Activated CD4-positive, alpha-beta T cell treated with anti-CD3 and anti-CD28 coated beads, Interleukin-2, amount 10 ng/mL, durations not matched to agents 24 days and 14 days (primary cell): Measurements from ENCODE around the gene MLLT10. TPM values are rescaled to one million over a fixed set of nuclear protein-coding genes. Genes with fewer than 3 reads are reported as not detected.
"Not testable (repeated sequence)": the region's sequence is repeated elsewhere in the genome, so short reads cannot be mapped to it uniquely, and the experiment has no call there.

Source experiments
- DNase-seq: peaks from one replicate; pipeline ENCODE4 v3.0.0; 2022
- H3K27ac Mint-ChIP-seq: one replicate; pipeline ENCODE4 v1.8.0; 2022; ENCODE audit warnings: mild to moderate bottlenecking, mixed read lengths
- H3K27me3 Mint-ChIP-seq: one replicate; pipeline ENCODE4 v1.8.0; 2022; ENCODE audit warnings: mixed read lengths
- H3K36me3 Mint-ChIP-seq: one replicate; pipeline ENCODE4 v1.8.0; 2022; ENCODE audit warnings: low read depth, mild to moderate bottlenecking, mixed read lengths
- H3K4me1 Mint-ChIP-seq: one replicate; pipeline ENCODE4 v1.8.0; 2021; ENCODE audit warnings: mixed read lengths
- H3K4me3 Mint-ChIP-seq: one replicate; pipeline ENCODE4 v1.8.0; 2022; ENCODE audit warnings: mild to moderate bottlenecking, moderate library complexity, mixed read lengths
- H3K9me3 Mint-ChIP-seq: one replicate; pipeline ENCODE4 v1.8.0; 2021; ENCODE audit warnings: mixed read lengths
- intact Hi-C: fragments of 100-400 bp; cut with micrococcal nuclease; formaldehyde crosslinking; loops from one replicate; pipeline ENCODE4 v1.15.1; 2023
- total RNA-seq: library from RNA; stranded (reverse); gene quantifications from 2 replicates; pipeline ENCODE4 v1.2.3, GENCODE V29; 2022

Gene MLLT10
- total RNA-seq, 1 donor from 2014 or later = 42.0 TPM

DNA sequence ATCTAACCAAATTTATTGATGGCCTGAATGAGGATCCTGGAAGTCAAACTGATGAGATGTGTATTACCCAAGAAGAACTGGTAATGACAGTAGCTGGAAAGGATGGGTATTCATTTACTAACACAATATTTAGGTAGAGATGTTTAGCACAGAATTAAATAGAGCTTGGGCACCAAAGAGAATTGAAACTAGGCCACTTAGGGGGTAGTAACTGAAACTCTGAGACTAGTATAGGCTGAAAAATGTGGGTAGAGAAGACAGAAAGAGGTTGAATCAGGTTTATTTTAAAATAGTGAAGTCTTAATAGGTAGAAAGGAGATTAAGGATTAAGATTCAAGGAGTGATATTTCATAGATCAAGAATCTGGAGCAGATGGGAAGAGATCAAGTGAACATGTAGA lies 155.8 kb downstream of the MLLT10 start:
- H3K9me3 Mint-ChIP-seq = no peaks in the 10 kb centered on the region
- H3K4me1 Mint-ChIP-seq = peaks cover 5% of the 10 kb centered on the region
- DNase-seq = no peak
- no peak overlapping the region for H3K4me3 Mint-ChIP-seq
- peaks cover 25% of the 10 kb centered on the region for H3K36me3 Mint-ChIP-seq
- intact Hi-C loops = no loop called here
- H3K27me3 Mint-ChIP-seq = no peaks in the 10 kb centered on the region
- H3K27ac Mint-ChIP-seq = no peak overlapping the region

DNA sequence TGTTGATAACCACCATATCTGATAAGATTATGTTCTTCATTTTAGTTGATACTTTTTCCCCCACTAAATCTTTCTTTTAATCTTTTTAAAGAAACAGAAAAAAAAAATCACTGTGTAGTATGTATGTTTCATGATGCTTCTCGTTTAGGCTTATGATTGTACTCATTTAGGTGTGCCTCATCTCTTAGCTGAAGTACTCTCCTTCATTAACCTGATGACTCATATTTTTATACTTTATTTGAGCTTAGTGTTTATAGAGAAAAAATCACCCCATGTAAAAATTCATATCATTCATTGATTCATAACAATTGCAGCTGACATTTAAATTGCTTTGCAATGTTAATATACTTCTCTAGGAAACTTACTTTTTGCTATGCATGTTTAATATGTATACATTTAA lies 158.9 kb downstream of the MLLT10 start:
- DNase-seq = no peak
- intact Hi-C loops = no loop called here
- no peak overlapping the region for H3K27ac Mint-ChIP-seq
- H3K36me3 Mint-ChIP-seq = peaks cover 30% of the 10 kb centered on the region
- H3K27me3 Mint-ChIP-seq = no peaks in the 10 kb centered on the region
- H3K4me1 Mint-ChIP-seq = peaks cover 8% of the 10 kb centered on the region
- H3K4me3 Mint-ChIP-seq = no peak overlapping the region
- H3K9me3 Mint-ChIP-seq = peaks cover under 1% of the 10 kb centered on the region

DNA sequence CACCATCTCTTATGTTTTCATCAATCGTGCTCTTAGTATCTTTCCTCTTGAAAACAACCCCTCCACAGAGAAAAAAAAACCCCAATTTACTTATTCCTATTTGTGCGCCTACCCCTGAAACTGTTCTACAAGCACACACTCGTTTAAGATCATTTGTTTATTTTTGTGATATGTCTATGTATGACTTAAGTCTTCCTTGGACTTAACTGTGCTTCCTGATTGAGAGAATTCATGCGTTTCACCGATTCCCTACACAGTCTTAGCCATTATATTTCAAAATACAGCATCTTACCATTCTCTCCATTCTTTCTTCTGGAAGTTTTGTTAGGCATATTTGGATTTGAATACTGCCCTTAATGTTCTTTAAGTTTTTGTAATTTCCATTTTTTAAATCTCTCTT lies 159.4 kb downstream of the MLLT10 start:
- H3K36me3 Mint-ChIP-seq = peaks cover 32% of the 10 kb centered on the region
- H3K9me3 Mint-ChIP-seq = peaks cover 5% of the 10 kb centered on the region
- no peak overlapping the region for H3K27ac Mint-ChIP-seq
- no peaks in the 10 kb centered on the region for H3K27me3 Mint-ChIP-seq
- H3K4me1 Mint-ChIP-seq = peaks cover 8% of the 10 kb centered on the region
- intact Hi-C loops = no loop called here
- no peak for DNase-seq
- no peak overlapping the region for H3K4me3 Mint-ChIP-seq

DNA sequence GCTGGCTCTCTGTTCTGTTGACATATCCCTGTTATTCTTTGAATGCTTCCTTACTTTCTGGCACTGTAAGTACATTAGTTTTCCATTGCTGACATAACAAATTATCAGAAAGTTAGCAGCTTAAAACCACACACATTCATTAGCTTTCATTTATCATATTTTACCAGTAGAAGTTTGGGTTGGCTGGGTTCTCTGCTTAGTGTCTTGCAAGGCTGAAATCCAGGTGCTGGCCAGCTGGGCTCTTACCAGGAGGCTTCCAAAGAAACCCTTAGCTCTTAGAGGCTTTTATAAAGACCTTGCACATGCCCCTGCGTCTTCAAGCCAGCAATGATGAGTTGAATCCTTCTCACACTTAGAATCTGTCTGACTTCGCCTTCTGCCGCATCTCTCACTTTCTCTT lies 160.6 kb downstream of the MLLT10 start:
- H3K4me3 Mint-ChIP-seq = no peak overlapping the region
- H3K4me1 Mint-ChIP-seq = peaks cover 8% of the 10 kb centered on the region
- no peaks in the 10 kb centered on the region for H3K27me3 Mint-ChIP-seq
- H3K9me3 Mint-ChIP-seq = peaks cover 9% of the 10 kb centered on the region
- DNase-seq = no peak
- peaks cover 39% of the 10 kb centered on the region for H3K36me3 Mint-ChIP-seq
- no peak overlapping the region for H3K27ac Mint-ChIP-seq
- intact Hi-C loops = no loop called here

DNA sequence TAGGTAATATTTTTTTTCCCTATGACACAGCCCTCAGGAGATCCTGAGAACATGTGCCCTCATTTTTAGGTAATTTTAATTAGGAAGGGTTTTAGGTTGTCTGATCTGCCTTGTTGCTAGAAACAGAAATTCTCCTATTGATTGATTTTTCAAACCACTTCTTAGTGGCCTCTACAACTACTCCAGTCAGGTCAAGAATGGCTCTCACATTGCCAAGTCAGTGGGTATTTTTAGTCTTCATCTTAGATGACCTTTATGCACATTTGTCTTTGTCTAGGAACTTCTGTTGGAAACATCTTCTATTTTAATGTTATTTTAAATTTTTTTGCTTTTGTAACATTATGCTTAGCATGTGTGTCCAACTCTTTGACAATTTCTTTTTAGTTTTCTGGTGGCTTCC lies 162.3 kb downstream of the MLLT10 start:
- Mint-ChIP-seq H3K9me3 (peaks cover 22% of the 10 kb centered on the region), H3K4me3 (no peak overlapping the region), H3K4me1 (peaks cover 11% of the 10 kb centered on the region), H3K36me3 (peaks cover 51% of the 10 kb centered on the region), H3K27me3 (no peaks in the 10 kb centered on the region), H3K27ac (no peak overlapping the region)
- intact Hi-C loops = no loop called here
- no peak for DNase-seq

DNA sequence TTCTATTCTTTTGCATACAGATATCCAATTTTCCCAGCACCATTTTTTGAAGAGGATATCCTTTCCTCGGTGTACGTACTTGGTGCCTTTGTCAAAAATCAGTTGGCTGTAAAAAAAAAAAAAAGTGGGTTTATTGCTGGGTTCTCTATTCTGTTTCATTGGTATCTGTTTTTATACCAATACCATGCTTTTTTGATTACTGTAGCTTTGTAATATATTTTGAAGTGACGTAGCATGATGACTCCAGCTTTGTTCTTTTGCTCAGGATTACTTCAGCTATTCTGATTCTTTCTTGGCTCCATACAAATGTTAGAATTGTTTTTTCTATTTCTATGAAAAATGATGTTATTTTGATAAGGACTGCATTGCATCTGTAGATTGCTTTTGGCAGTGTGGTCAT lies 165.5 kb downstream of the MLLT10 start:
- intact Hi-C loops = no loop called here
- Mint-ChIP-seq H3K36me3 (peaks cover 56% of the 10 kb centered on the region), H3K4me1 (peaks cover 32% of the 10 kb centered on the region), H3K27ac (no peak overlapping the region), H3K27me3 (no peaks in the 10 kb centered on the region), H3K4me3 (no peak overlapping the region), H3K9me3 (peaks cover 22% of the 10 kb centered on the region)
- DNase-seq = no peak

DNA sequence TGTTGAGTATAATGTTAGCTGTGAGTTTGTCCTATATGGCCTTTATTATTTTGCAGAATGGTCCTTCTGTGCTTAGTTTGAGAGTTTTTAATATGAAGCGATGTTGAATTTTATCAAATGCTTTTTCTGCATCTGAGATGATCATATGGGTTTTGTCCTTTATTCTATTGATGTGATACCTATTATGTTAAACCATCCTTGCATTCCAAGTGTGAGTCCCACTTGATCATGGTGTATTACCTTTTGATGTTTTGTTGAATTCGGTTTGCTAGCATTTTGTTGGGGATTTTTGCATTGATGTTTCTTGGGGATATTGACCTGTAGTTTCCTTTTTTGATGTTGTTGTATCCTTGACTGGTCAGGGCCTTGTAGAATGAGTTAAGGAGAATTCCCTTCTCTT lies 166.4 kb downstream of the MLLT10 start:
- no peaks in the 10 kb centered on the region for H3K27me3 Mint-ChIP-seq
- intact Hi-C loops = loop anchor here (10.0 kb wide), 1 partner anchor 116 kb away; no protein-coding TSS in a partner anchor
- peaks cover 31% of the 10 kb centered on the region for H3K4me1 Mint-ChIP-seq
- H3K27ac Mint-ChIP-seq = no peak overlapping the region
- no peak for DNase-seq
- no peak overlapping the region for H3K4me3 Mint-ChIP-seq
- peaks cover 54% of the 10 kb centered on the region for H3K36me3 Mint-ChIP-seq
- peaks cover 22% of the 10 kb centered on the region for H3K9me3 Mint-ChIP-seq

DNA sequence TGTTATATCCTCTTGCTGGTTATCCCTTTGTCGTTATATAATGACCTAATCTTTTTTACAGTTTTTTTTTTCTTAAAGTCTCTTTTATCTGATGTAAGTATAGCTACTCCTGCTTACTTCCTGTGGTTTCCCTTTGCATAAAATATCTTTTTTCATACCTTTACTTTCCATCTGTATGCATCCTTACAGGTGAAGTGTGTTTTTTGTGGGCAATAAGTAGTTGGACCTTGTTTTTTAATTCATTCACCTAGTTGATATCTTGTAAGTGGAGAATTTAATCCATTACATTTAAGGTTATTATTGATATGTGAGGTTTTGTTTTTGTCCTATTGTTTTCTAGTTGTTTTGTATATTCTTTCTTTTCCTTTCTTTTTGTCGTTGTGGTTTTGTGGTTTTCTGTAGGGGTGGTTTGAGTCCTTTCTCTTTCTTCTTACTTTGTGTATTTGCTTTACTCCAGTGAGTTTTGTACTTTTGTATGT lies 168.6 kb downstream of the MLLT10 start:
- intact Hi-C loops = loop anchor here (10.0 kb wide), 1 partner anchor 118 kb away; no protein-coding TSS in a partner anchor
- peaks cover 33% of the 10 kb centered on the region for H3K4me1 Mint-ChIP-seq
- DNase-seq = peak; percentile 75
- peaks cover 54% of the 10 kb centered on the region for H3K36me3 Mint-ChIP-seq
- peak overlapping the region; percentile 54 for H3K4me3 Mint-ChIP-seq
- no peaks in the 10 kb centered on the region for H3K27me3 Mint-ChIP-seq
- peaks cover 22% of the 10 kb centered on the region for H3K9me3 Mint-ChIP-seq
- peak overlapping the region; percentile 42 for H3K27ac Mint-ChIP-seq

DNA sequence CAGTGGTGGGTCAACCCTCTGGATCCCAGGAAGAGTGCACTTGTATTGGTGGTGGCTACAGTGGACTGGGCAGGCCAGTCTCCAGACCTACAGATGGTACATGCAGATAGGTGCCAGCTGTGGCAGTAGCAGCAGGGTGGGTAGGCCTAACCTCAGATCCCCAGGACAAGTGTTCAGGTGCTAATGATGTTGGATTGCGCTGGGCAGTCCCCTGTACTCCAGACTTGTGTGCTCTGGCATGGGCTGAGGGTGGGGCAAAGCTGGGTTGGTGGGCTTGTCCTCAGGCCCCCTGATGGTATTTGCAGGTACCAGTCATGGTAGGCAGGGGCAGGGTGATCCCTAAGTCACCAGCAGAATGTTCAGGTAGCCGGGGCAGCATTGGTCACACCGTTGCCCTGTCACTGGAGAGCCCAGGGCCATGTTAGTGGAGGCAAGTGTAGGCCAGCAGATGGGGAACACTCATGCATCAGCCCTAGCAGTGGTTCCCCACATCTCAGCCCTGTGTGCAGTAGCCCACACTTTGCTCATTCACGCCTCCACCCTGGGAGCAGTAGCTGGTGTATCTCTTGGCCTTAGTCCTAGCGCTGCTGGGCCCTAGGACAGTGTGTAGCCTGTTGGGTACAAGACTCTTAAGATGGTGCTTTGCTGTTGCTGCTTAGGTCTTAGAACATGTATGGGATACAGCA lies 171.3 kb downstream of the MLLT10 start:
- Mint-ChIP-seq H3K4me1 (peaks cover 35% of the 10 kb centered on the region), H3K4me3 (no peak overlapping the region), H3K27me3 (no peaks in the 10 kb centered on the region), H3K36me3 (peaks cover 47% of the 10 kb centered on the region), H3K27ac (no peak overlapping the region), H3K9me3 (peaks cover 10% of the 10 kb centered on the region)
- no peak for DNase-seq
- intact Hi-C loops = loop anchor here (10.0 kb wide), 1 partner anchor 120 kb away; no protein-coding TSS in a partner anchor

DNA sequence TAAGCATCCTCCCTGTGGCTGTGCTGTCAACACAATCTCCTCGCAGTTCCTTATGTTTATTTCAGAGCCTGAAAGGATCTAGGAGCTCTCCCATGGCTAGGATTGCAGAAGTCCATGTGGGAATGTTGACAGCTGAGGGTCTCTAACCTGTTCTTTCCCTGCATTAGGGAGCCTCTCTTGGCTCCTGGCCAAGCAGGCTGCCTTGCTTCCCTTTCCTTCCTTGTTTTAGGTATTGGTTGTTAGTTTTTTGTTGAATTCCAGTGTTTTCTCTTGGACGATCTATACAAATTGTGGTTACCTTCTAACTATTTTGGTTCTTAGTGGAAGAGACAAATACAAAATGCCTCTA lies 171.8 kb downstream of the MLLT10 start:
- no peak overlapping the region for H3K27ac Mint-ChIP-seq
- H3K9me3 Mint-ChIP-seq = peaks cover 5% of the 10 kb centered on the region
- intact Hi-C loops = loop anchor here (10.0 kb wide), 1 partner anchor 121 kb away; no protein-coding TSS in a partner anchor
- H3K27me3 Mint-ChIP-seq = no peaks in the 10 kb centered on the region
- H3K4me3 Mint-ChIP-seq = no peak overlapping the region
- H3K4me1 Mint-ChIP-seq = peaks cover 37% of the 10 kb centered on the region
- H3K36me3 Mint-ChIP-seq = peaks cover 42% of the 10 kb centered on the region
- no peak for DNase-seq

DNA sequence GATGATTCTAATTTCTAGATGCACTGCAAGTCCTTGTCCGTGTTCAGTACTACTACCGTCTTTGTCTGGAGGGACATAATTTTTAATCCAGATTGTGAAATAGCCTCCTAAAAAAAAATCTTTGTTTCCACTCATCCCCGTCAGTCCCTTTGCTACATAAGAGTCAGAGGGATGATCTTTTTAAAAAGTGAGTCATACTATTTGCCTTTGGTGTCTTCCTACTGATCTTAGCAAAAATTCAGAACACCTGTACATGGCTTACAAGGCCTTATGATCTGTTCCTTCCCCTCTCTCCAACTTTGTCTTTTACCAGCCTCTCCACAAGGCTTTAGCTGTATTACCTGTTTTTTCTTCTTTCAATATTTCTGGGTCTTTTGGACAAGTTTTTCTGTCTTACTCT lies 173.5 kb downstream of the MLLT10 start:
- Mint-ChIP-seq H3K9me3 (no peaks in the 10 kb centered on the region), H3K4me1 (peaks cover 30% of the 10 kb centered on the region), H3K27me3 (no peaks in the 10 kb centered on the region), H3K4me3 (no peak overlapping the region), H3K36me3 (peaks cover 35% of the 10 kb centered on the region), H3K27ac (no peak overlapping the region)
- no peak for DNase-seq
- intact Hi-C loops = loop anchor here (10.0 kb wide), 1 partner anchor 123 kb away; no protein-coding TSS in a partner anchor

DNA sequence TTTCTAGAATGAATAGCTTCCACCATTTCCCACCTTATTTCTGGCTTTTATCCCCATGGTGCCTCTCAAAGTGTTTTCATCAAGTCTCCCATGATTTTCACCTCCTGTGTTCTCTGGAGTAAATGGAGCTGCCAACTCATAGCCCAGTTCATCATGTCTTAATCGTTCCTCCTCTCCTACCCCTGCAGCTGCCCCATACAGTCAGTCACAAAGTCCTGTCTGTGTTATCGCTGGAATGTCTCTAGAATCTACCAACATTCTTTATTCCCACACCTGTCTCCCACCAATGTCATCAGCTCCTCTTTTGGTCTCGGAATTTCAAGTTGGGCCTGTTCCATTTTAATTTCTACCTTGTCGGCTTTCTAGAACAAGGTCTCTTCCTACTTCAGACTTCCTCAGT lies 178.9 kb downstream of the MLLT10 start:
- intact Hi-C loops = no loop called here
- H3K9me3 Mint-ChIP-seq = no peaks in the 10 kb centered on the region
- no peak overlapping the region for H3K4me3 Mint-ChIP-seq
- no peak for DNase-seq
- H3K27me3 Mint-ChIP-seq = no peaks in the 10 kb centered on the region
- H3K36me3 Mint-ChIP-seq = peaks cover 33% of the 10 kb centered on the region
- no peak overlapping the region for H3K27ac Mint-ChIP-seq
- H3K4me1 Mint-ChIP-seq = peaks cover 6% of the 10 kb centered on the region

DNA sequence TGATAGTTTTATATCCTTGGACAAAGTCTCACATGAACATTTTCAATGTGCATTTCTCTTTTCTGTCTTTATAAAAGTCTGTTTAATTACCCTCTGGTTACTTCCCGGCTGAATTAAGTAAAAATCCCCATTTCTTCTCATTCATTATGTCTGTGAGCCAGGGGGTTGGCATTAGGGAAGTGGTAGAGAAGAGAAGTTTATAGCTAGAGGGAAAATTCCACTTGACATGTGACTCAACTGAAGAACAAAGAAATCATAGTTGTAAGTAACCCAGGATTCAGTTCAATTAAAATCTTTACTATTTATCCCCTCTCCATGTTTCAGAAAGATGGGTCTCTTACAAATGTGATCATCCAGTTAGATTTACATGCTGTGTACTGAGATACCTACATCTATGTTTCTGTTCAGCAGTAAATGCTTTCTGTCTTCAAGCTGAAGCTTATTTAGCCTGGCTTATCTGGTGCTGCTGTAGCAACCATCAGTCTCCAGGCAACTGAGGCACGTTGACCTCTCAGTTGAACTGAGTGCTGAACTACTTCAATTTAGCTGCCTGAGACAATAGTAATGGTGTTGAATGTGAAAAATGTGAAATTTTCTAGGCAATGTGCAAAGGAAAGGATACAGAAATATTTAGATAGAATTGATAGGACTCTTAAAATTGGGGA lies 181.6 kb downstream of the MLLT10 start:
- Mint-ChIP-seq H3K27ac (no peak overlapping the region), H3K27me3 (no peaks in the 10 kb centered on the region), H3K4me3 (no peak overlapping the region), H3K36me3 (peaks cover 29% of the 10 kb centered on the region), H3K4me1 (peaks cover 5% of the 10 kb centered on the region), H3K9me3 (no peaks in the 10 kb centered on the region)
- intact Hi-C loops = no loop called here
- DNase-seq = no peak

DNA sequence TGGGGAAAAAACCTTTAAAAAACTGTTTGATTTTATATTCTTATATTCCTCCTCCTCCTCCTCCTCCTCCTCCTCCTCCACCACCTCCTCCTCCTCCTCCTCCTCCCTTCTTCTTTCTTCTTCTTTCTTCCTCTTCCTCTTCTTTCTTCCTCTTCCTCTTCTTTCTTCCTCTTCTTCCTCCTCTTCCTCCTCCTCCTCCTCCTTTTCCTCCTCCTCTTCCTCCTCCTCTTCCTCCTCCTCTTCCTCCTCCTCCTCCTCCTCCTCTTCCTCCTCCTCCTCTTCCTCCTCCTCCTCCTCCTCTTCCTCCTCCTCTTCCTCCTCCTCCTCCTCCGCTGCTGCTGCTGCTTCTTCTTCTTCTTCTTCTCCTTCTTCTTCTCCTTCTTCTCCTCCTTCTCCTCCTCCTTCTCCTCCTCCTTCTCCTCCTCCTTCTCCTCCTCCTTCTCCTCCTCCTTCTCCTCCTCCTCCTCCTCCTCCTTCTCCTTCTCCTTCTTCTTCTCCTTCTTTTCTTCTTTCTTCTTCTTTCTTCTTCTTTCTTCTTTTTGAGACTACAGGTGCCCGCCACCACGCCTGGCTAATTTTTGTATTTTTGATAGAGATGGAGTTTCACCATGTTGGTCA lies 183.5 kb downstream of the MLLT10 start:
- H3K9me3 Mint-ChIP-seq, H3K4me3 Mint-ChIP-seq, intact Hi-C loops, DNase-seq, H3K27me3 Mint-ChIP-seq, H3K27ac Mint-ChIP-seq, H3K4me1 Mint-ChIP-seq: not testable (repeated sequence)
- peaks cover 29% of the 10 kb centered on the region for H3K36me3 Mint-ChIP-seq
